DND-41 (cell line): ENCODE data around the gene KIRREL3.

Source experiments
- ATAC-seq: fragments of 200-7000 bp; cut with Tn5 transposase; 3 replicates; pipeline ENCODE4 v1.9.1; 2021; ENCODE audit warnings: low read depth; ENCODE audit not compliant: insufficient read depth
- DNase-seq: peaks from one replicate; pipeline ENCODE4 v3.0.0-alpha.2; 2020
- H2AFZ ChIP-seq: 2 replicates; pipeline ENCODE4 v1.6.0; 2012; ENCODE audit warnings: low read depth, low read length
- H3K27ac ChIP-seq: 2 replicates; pipeline ENCODE4 v1.5.1; 2012; ENCODE audit warnings: low read length, inconsistent platforms
- H3K27me3 ChIP-seq: fragments of 200-600 bp; sonication (generic); 2 replicates; pipeline ENCODE4 v1.6.0; 2012; ENCODE audit warnings: low read length, mild to moderate bottlenecking, inconsistent platforms; ENCODE audit not compliant: insufficient read depth, poor library complexity
- H3K36me3 ChIP-seq: 2 replicates; pipeline ENCODE4 v1.5.1; 2012; ENCODE audit warnings: low read length, inconsistent platforms; ENCODE audit not compliant: insufficient read depth
- H3K4me1 ChIP-seq: 2 replicates; pipeline ENCODE4 v1.5.1; 2012; ENCODE audit warnings: mild to moderate bottlenecking, low read length; ENCODE audit not compliant: insufficient read depth
- H3K4me2 ChIP-seq: 2 replicates; pipeline ENCODE4 v1.6.0; 2012; ENCODE audit warnings: mild to moderate bottlenecking, moderate library complexity, low read length, inconsistent platforms; ENCODE audit not compliant: insufficient read depth
- H3K4me3 ChIP-seq, 2 experiments: fragments of 200-600 bp in 1 of 2; shearing (Covaris generic) in 1 of 2; 2 replicates each; pipeline ENCODE4 v1.5.1; 2012 to 2016; ENCODE audit warnings: inconsistent platforms in 2 of 2, low read length in 2 of 2, mild to moderate bottlenecking in 2 of 2, low read depth in 1 of 2, moderate library complexity in 1 of 2
- H3K79me2 ChIP-seq: 2 replicates; pipeline ENCODE4 v1.6.0; 2012; ENCODE audit warnings: low read length, inconsistent platforms; ENCODE audit not compliant: insufficient read depth
- H3K9ac ChIP-seq: 2 replicates; pipeline ENCODE4 v1.6.0; 2012; ENCODE audit warnings: low read depth, mild to moderate bottlenecking, inconsistent platforms, low read length, moderate library complexity
- H3K9me3 ChIP-seq: 2 replicates; pipeline ENCODE4 v1.5.1; 2012; ENCODE audit warnings: low read length, moderate library complexity, mild to moderate bottlenecking, inconsistent platforms; ENCODE audit not compliant: insufficient read depth, severe bottlenecking
- H4K20me1 ChIP-seq: 2 replicates; pipeline ENCODE4 v1.6.0; 2012; ENCODE audit warnings: low read length; ENCODE audit not compliant: insufficient read depth
- EZH2 ChIP-seq: IDR thresholded peaks from 3 replicates; pipeline ENCODE4 v1.6.1; 2012; ENCODE audit warnings: borderline replicate concordance, low read depth, mild to moderate bottlenecking, moderate library complexity, low read length, inconsistent platforms; ENCODE audit not compliant: severe bottlenecking
- TF ChIP-seq, protein P1 (sequence below): IDR thresholded peaks from 2 replicates; pipeline ENCODE4 v1.5.1; 2012; ENCODE audit warnings: borderline replicate concordance, low read length, moderate library complexity, mild to moderate bottlenecking; ENCODE audit not compliant: poor library complexity, severe bottlenecking; ENCODE audit errors: extremely low read depth

The KIRREL3 gene

DNA sequence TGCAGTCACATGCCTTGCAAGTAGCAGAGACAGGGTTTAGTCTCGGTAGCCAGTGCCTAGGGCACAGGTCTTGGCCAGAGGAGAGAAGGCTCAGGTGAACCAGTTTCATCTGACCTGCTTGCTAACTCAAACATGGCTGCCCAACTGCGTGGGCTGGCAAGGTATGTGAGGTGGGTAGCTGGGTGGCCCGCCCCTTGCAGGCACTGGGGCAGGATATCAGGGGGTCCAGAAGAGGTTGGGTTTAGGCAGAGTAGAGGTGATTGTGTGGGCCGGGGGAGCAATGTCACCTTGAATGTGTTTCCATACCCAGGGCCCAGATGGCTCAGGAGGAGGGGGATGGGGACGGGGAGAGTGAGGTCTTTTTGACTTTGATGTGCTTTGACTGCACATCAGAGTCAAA is 607.4 kb downstream of the KIRREL3 start:
- Histone ChIP-seq H3K4me3 (no peak overlapping the region), H3K4me2 (no peak overlapping the region), H3K27ac (no peak overlapping the region), H3K36me3 (no peaks in the 10 kb centered on the region), H3K9me3 (no peaks in the 10 kb centered on the region), H3K79me2 (peaks cover 15% of the 10 kb centered on the region; the same call in 1 of the 2 replicates), H3K27me3 (no peaks in the 10 kb centered on the region), H4K20me1 (peaks cover 10% of the 10 kb centered on the region; the same call in 1 of the 2 replicates), H2AFZ (no peak overlapping the region), H3K4me1 (peaks cover 9% of the 10 kb centered on the region), H3K9ac (no peak overlapping the region)
- no peak for ATAC-seq
- TF ChIP-seq EZH2: no peak
- TF ChIP-seq, protein P1, sequence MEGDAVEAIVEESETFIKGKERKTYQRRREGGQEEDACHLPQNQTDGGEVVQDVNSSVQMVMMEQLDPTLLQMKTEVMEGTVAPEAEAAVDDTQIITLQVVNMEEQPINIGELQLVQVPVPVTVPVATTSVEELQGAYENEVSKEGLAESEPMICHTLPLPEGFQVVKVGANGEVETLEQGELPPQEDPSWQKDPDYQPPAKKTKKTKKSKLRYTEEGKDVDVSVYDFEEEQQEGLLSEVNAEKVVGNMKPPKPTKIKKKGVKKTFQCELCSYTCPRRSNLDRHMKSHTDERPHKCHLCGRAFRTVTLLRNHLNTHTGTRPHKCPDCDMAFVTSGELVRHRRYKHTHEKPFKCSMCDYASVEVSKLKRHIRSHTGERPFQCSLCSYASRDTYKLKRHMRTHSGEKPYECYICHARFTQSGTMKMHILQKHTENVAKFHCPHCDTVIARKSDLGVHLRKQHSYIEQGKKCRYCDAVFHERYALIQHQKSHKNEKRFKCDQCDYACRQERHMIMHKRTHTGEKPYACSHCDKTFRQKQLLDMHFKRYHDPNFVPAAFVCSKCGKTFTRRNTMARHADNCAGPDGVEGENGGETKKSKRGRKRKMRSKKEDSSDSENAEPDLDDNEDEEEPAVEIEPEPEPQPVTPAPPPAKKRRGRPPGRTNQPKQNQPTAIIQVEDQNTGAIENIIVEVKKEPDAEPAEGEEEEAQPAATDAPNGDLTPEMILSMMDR: no peak
- DNase-seq: peak; percentile 12

DNA sequence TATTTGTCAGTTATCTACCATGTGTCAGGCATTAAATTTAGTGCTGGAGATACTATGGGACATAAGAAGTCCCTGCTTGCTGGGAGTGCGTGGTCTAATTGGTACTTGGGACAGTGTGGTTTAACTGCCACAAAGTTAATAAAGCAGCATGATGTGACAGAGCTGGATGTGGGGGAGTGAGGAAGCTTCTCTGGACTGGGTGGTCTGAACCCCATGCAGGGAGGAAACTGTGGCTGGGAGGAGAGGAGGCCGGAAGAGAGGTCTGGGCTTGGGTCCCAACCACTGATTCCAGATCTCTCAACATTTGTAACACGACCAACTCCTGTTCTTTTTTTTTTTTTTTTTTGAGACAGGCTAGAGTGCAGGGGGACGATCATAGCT is 607.9 kb downstream of the KIRREL3 start:
- DNase-seq (peak; percentile 28), ATAC-seq (peak; percentile 68)
- peak overlapping the region; percentile 45 for H3K27ac ChIP-seq
- H3K4me2 ChIP-seq: no peak overlapping the region
- peaks cover 15% of the 10 kb centered on the region; the same call in 1 of the 2 replicates for H3K79me2 ChIP-seq
- peaks cover 10% of the 10 kb centered on the region; the same call in 1 of the 2 replicates for H4K20me1 ChIP-seq
- TF ChIP-seq, protein P1: no peak
- TF ChIP-seq EZH2: no peak
- H3K36me3 ChIP-seq: no peaks in the 10 kb centered on the region
- H2AFZ ChIP-seq: no peak overlapping the region
- no peaks in the 10 kb centered on the region for H3K27me3 ChIP-seq
- H3K9ac ChIP-seq: no peak overlapping the region
- peaks cover 9% of the 10 kb centered on the region for H3K4me1 ChIP-seq
- no peaks in the 10 kb centered on the region for H3K9me3 ChIP-seq
- H3K4me3 ChIP-seq: no peak overlapping the region

DNA sequence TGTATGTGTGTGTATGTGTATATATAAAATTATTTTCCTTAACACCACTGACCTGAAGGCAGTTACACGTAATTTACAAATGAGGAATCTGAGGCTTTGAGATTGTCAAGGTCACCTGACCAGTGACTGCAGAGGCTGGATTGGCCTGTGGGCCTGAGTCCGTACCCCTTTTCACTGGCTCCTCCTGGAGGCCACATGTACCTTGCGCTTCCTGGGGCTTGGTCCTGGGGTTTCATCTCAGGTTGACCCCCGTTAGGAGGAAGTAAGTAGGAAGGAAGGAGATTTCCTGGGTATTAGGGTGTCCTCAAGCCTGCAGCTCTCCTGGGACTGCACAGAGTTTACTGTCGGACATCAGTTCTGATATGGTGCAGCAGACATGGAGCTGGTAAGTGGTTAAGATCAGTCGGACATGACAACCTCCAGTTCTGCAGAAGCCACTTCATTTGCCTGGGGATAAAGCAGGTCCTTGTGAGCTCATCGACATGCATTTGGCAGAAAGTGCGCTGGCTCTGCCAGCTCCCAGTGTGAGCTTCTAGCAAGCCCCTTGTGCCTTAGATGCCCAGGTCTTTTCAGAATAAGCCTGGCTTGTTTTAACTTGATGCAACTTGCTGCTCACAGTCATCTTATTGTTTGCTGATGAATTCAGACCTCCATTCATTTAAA is 608.5 kb downstream of the KIRREL3 start:
- Histone ChIP-seq H3K4me3 (no peak overlapping the region), H3K9ac (no peak overlapping the region), H3K27me3 (no peaks in the 10 kb centered on the region), H3K27ac (no peak overlapping the region; the same call in 1 of the 2 replicates), H4K20me1 (peaks cover 10% of the 10 kb centered on the region; the same call in 1 of the 2 replicates), H3K36me3 (no peaks in the 10 kb centered on the region), H3K9me3 (no peaks in the 10 kb centered on the region), H3K4me2 (no peak overlapping the region), H2AFZ (no peak overlapping the region), H3K4me1 (peaks cover 9% of the 10 kb centered on the region), H3K79me2 (peaks cover 15% of the 10 kb centered on the region; the same call in 1 of the 2 replicates)
- ATAC-seq: peak; percentile 28; the same call in 1 of the 3 replicates
- no peak for DNase-seq
- TF ChIP-seq EZH2: no peak
- TF ChIP-seq, protein P1: peak; percentile 24
